Hepatocyte (in vitro differentiated cells): ENCODE results near the gene FAM90A1. TPM values are rescaled to one million over a fixed set of nuclear protein-coding genes. Genes with fewer than 3 reads are reported as not detected.
"Not testable (repeated sequence)": the region's sequence is repeated elsewhere in the genome, so short reads cannot be mapped to it uniquely, and the experiment has no call there.

Experiments
- DNase-seq: peaks from one replicate; pipeline ENCODE4 v3.0.0-alpha.2; 2016; ENCODE audit warnings: low spot score
- H2AFZ ChIP-seq: fragments of 200-600 bp; sonication (generic); 2 replicates; pipeline ENCODE4 v1.6.0; 2016; ENCODE audit warnings: antibody characterized with exemption, mild to moderate bottlenecking
- H3K27ac ChIP-seq: fragments of 200-600 bp; sonication (generic); 2 replicates; pipeline ENCODE4 v1.5.1; 2016; ENCODE audit warnings: mild to moderate bottlenecking
- H3K27me3 ChIP-seq: fragments of 200-600 bp; sonication (generic); 2 replicates; pipeline ENCODE4 v1.6.1; 2016
- H3K36me3 ChIP-seq: fragments of 200-600 bp; sonication (generic); replicated peaks from 2 replicates; pipeline ENCODE4 v1.5.1; 2016; ENCODE audit warnings: low read depth; ENCODE audit not compliant: insufficient read depth
- H3K4me1 ChIP-seq: fragments of 200-600 bp; sonication (generic); 2 replicates; pipeline ENCODE4 v1.5.1; 2016; ENCODE audit warnings: mild to moderate bottlenecking, moderate library complexity; ENCODE audit not compliant: insufficient read depth
- H3K4me2 ChIP-seq: fragments of 200-600 bp; sonication (generic); 2 replicates; pipeline ENCODE4 v1.6.0; 2016
- H3K4me3 ChIP-seq: fragments of 200-600 bp; sonication (generic); 2 replicates; pipeline ENCODE4 v1.5.1; 2016; ENCODE audit warnings: mild to moderate bottlenecking
- H3K79me2 ChIP-seq: fragments of 200-600 bp; sonication (generic); 2 replicates; pipeline ENCODE4 v1.6.0; 2017; ENCODE audit warnings: mild to moderate bottlenecking
- H3K9me2 ChIP-seq: fragments of 200-600 bp; sonication (generic); replicated peaks from 2 replicates; pipeline ENCODE4 v1.6.0; 2017; ENCODE audit warnings: mild to moderate bottlenecking; ENCODE audit not compliant: insufficient read depth
- H3K9me3 ChIP-seq: fragments of 200-600 bp; sonication (generic); 2 replicates; pipeline ENCODE4 v1.5.1; 2016; ENCODE audit warnings: low read depth, mild to moderate bottlenecking
- H4K20me1 ChIP-seq: fragments of 200-600 bp; sonication (generic); 2 replicates; pipeline ENCODE4 v1.6.0; 2016; ENCODE audit warnings: mild to moderate bottlenecking; ENCODE audit not compliant: insufficient read depth, poor library complexity, severe bottlenecking
- WGBS: methylation state at CpG from one replicate; pipeline ENCODE4 v1.1.6; 2016; ENCODE audit warnings: low lambda C conversion rate; ENCODE audit errors: missing lambda C conversion rate; 5-methylcytosine and 5-hydroxymethylcytosine counted together
- polyA plus RNA-seq: library from polyadenylated mRNA; unstranded; fragments of >200 nt; fragmentation: Nextera tagmentation; extraction: Ambion mirVana; gene quantifications from 2 replicates; pipeline ENCODE4 v1.2.1, GENCODE V29; 2016
- total RNA-seq: library from RNA; depleted of rRNA; stranded (reverse); fragments of >200 nt; gene quantifications from 2 replicates; pipeline ENCODE4 v1.2.3, GENCODE V29; 2014
- TF ChIP-seq, protein P1 (sequence below): fragments of 200-600 bp; sonication (generic); IDR thresholded peaks from 2 replicates; pipeline ENCODE4 v1.5.1; 2016; ENCODE audit warnings: antibody characterized with exemption, mild to moderate bottlenecking; ENCODE audit not compliant: poor library complexity

The FAM90A1 gene
- total and polyA plus RNA-seq, 2 experiments from 2014 or later = not detected

GRCh38 chr12:8234746-8235145, 7.3 kb upstream of the FAM90A1 start:
- not testable (repeated sequence) for H3K4me2 ChIP-seq, H3K27ac ChIP-seq, H3K9me3 ChIP-seq, H3K9me2 ChIP-seq, H3K27me3 ChIP-seq, H3K4me3 ChIP-seq, H2AFZ ChIP-seq, H3K79me2 ChIP-seq, H3K4me1 ChIP-seq, H4K20me1 ChIP-seq, H3K36me3 ChIP-seq, DNase-seq
- WGBS = 85% methylated on average over 7 of the region's 7 CpGs

DNA sequence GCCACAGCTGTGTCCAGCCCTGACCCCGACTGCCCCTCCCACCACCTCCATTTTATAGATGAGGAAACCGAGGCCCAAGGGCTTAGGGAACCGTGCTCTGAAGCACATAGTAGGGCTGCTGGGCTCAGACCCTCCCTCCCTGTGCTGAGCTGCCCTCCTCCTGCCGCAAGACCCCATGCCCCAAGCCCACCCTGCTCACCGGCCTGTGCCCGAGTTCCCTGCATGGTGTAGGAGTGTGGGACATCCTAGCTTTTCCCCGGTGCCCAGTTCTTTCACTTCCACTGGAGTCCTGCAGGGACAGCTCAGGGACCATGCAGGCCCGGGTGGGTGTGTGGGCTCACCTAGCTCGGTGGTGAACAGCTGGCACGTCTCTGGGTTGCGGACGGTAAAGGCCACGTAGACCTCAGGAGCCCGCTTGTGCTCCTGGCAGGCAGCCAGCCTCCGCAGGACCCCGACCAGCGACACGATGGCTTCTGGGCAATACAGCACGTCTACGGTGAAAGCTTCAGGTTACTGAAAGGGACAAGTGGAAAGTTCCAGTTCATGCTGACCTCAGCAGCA, 6.6 kb upstream of the FAM90A1 start:
- not testable (repeated sequence) for H3K27ac ChIP-seq, H3K4me2 ChIP-seq, H3K79me2 ChIP-seq, H3K9me3 ChIP-seq, H3K36me3 ChIP-seq, H3K4me3 ChIP-seq, H3K27me3 ChIP-seq, DNase-seq, H2AFZ ChIP-seq, H3K9me2 ChIP-seq, H4K20me1 ChIP-seq, H3K4me1 ChIP-seq
- 88% methylated on average over 16 of the region's 20 CpGs for WGBS

GRCh38 chr12:8233300-8233855, 6.0 kb upstream of the FAM90A1 start:
- not testable (repeated sequence) for H3K9me3 ChIP-seq, H3K27ac ChIP-seq, DNase-seq, H3K27me3 ChIP-seq, H3K9me2 ChIP-seq, H4K20me1 ChIP-seq, H3K36me3 ChIP-seq, H3K4me2 ChIP-seq, H3K4me3 ChIP-seq, H3K4me1 ChIP-seq, H2AFZ ChIP-seq, H3K79me2 ChIP-seq
- 88% methylated on average over 11 of the region's 14 CpGs for WGBS

DNA sequence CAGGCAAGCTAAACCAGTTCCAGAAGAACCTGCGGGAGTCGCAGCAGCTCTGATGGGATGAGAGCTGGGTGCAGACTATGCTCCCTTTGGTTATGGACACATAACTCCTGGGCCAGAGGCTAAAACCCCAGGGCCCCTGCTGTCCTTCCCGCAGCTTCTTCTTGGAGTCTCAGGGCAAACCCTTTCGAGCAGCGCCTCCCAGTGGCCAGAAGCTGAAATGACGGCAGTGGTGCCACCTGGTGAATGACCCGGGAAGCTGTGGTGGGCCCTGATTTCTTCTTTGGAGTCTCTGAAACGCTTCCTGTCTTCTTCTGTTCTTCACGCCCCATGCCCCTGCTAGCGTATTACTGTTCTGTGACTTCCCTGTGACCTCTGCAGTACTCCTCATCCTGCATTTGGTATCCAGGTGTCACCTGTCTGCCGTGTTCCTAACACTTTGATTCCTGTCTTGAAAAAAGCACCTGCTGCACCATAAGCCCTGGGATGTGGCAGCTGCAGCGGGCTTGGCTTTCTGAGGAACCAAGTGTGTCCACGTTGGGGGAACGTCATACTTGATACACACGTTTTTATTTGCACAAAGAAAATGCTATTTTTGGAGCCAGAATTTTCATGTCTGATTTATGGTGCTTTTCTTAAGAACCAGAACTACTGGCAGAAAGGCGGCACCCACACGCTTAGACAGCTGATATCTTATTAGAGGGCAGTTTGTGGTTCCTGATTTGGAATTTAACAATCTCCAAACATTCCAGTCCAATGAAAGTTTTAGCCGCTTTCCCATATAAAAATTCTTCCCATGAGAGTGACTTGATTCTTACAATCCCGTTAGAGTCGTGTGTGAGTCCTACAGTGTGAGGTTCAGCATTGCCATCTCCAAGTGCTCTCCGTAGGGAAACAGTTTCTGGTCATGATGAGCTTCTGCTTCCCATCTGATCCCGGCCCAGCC, 4.5 kb upstream of the FAM90A1 start:
- H3K79me2 ChIP-seq, H3K9me3 ChIP-seq, H3K4me3 ChIP-seq, H3K4me1 ChIP-seq, H3K27ac ChIP-seq, H3K9me2 ChIP-seq, H3K4me2 ChIP-seq, H3K27me3 ChIP-seq, H2AFZ ChIP-seq, H4K20me1 ChIP-seq, H3K36me3 ChIP-seq: not testable (repeated sequence)
- peak; percentile 8 for DNase-seq
- TF ChIP-seq, protein P1, sequence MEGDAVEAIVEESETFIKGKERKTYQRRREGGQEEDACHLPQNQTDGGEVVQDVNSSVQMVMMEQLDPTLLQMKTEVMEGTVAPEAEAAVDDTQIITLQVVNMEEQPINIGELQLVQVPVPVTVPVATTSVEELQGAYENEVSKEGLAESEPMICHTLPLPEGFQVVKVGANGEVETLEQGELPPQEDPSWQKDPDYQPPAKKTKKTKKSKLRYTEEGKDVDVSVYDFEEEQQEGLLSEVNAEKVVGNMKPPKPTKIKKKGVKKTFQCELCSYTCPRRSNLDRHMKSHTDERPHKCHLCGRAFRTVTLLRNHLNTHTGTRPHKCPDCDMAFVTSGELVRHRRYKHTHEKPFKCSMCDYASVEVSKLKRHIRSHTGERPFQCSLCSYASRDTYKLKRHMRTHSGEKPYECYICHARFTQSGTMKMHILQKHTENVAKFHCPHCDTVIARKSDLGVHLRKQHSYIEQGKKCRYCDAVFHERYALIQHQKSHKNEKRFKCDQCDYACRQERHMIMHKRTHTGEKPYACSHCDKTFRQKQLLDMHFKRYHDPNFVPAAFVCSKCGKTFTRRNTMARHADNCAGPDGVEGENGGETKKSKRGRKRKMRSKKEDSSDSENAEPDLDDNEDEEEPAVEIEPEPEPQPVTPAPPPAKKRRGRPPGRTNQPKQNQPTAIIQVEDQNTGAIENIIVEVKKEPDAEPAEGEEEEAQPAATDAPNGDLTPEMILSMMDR = peak; percentile 69
- WGBS = 54% methylated on average over 20 of the region's 22 CpGs

DNA sequence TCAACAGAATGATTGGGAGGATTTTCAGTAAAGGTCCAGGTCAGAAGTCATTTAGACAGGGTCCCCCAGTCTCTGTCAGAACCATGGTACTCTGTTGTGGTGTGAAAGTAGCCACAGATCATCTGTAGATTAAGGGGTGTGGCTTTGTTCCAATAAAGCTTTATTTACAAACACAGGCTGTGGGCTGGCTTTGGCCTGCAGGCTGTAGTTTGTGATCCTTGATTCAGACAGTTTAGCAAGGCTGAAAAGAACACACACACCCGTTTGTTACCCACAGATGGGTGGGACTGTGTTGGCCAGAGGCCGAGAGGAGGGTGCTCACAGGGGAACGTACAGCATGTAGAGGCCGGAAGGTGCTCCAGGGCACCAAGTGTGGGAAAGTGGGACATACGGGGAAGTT, 3.6 kb upstream of the FAM90A1 start:
- H3K36me3 ChIP-seq, H3K4me2 ChIP-seq, H3K27me3 ChIP-seq, H3K4me3 ChIP-seq, H3K9me2 ChIP-seq, H3K4me1 ChIP-seq, H4K20me1 ChIP-seq, DNase-seq, H3K79me2 ChIP-seq, H3K27ac ChIP-seq, H2AFZ ChIP-seq, H3K9me3 ChIP-seq: not testable (repeated sequence)
- 53% methylated on average over 4 of the region's 5 CpGs for WGBS

GRCh38 chr12:8229486-8229885, 2.1 kb upstream of the FAM90A1 start:
- H3K4me3 ChIP-seq, DNase-seq, H3K4me2 ChIP-seq, H3K27me3 ChIP-seq, H3K27ac ChIP-seq, H3K4me1 ChIP-seq, H3K36me3 ChIP-seq, H3K9me2 ChIP-seq, H2AFZ ChIP-seq, H4K20me1 ChIP-seq, H3K79me2 ChIP-seq, H3K9me3 ChIP-seq: not testable (repeated sequence)
- WGBS = 63% methylated on average over 7 of the region's 7 CpGs

DNA sequence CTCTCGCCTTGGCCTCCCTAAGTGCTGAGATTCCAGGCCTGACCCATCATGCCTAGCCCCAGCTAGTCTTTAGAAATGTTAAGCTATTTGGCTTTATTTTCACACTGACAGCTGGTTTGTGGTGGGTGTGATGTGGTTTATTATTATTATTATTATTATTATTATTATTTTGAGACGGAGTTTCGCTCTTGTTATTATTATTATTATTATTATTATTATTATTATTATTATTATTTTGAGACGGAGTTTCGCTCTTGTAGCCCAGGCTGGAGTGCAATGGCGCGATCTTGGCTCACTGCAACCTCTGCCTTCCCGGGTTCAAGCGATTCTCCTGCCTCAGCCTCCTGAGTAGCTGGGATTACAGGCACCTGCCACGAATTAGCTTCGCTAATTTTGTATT, 1.2 kb upstream of the FAM90A1 start:
- H3K36me3 ChIP-seq, H3K79me2 ChIP-seq, DNase-seq, H3K4me3 ChIP-seq, H3K27ac ChIP-seq, H2AFZ ChIP-seq, H3K9me3 ChIP-seq, H4K20me1 ChIP-seq, H3K27me3 ChIP-seq, H3K9me2 ChIP-seq, H3K4me1 ChIP-seq, H3K4me2 ChIP-seq: not testable (repeated sequence)
- WGBS = 96% methylated on average over 11 of the region's 11 CpGs

DNA sequence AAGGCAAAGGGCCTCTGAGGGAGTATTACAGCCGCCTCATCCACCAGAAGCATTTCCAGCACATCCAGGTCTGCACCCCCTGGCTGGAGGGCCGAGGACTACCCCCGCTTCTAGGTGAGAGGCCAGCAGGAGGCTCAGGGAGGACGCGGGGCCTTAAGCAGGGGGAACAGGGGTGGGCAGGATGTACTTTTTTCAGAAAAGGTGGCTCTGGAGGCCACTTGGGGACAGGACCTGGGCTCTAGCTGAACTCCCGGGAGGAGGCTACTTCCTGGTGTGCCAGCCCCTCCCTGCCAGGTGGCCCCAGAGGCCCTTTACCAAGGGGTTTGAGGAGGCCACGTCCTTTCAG, 287 bp upstream of the FAM90A1 start:
- 89% methylated on average over 7 of the region's 7 CpGs for WGBS
- not testable (repeated sequence) for H3K36me3 ChIP-seq, H3K27ac ChIP-seq, H3K4me3 ChIP-seq, H3K9me2 ChIP-seq, H3K27me3 ChIP-seq, H3K79me2 ChIP-seq, H2AFZ ChIP-seq, H3K4me2 ChIP-seq, DNase-seq, H4K20me1 ChIP-seq, H3K4me1 ChIP-seq, H3K9me3 ChIP-seq
